Keratinocyte (primary cell): ENCODE data around the gene SLC1A5. TPM values are rescaled to one million over a fixed set of nuclear protein-coding genes. Genes with fewer than 3 reads are reported as not detected.

Experiments used
- DNase-seq: peaks from one replicate; pipeline ENCODE4 v3.0.0-alpha.2; 2011; ENCODE audit warnings: low read depth, missing footprints, low spot score
- FAIRE-seq: peaks from 2 replicates; lab custom pipeline; 2011; peaks lifted over from hg19 to GRCh38; lab: Jason Lieb, UNC
- H2AFZ ChIP-seq: 2 replicates; pipeline ENCODE4 v1.6.0; 2012; ENCODE audit warnings: low read length, control low read depth, inconsistent platforms; ENCODE audit not compliant: control insufficient read depth
- H3K27ac ChIP-seq: 2 replicates; pipeline ENCODE4 v1.5.1; 2011; ENCODE audit warnings: low read length; ENCODE audit not compliant: control insufficient read depth, insufficient read depth
- H3K27me3 ChIP-seq: 3 replicates; pipeline ENCODE4 v1.6.0; 2011; ENCODE audit warnings: low read length; ENCODE audit not compliant: control insufficient read depth, insufficient read depth; ENCODE audit errors: extremely low read depth
- H3K36me3 ChIP-seq, 2 experiments: 2 replicates in 1 of 2; 3 replicates in 1 of 2; pipeline ENCODE4 v1.5.1; 2011; ENCODE audit warnings: low read length in 2 of 2, mild to moderate bottlenecking in 1 of 2; ENCODE audit not compliant: control insufficient read depth in 2 of 2, insufficient read depth in 2 of 2; ENCODE audit errors: extremely low read depth in 1 of 2
- H3K4me1 ChIP-seq: 3 replicates; pipeline ENCODE4 v1.5.1; 2011; ENCODE audit warnings: low read length; ENCODE audit not compliant: control insufficient read depth, insufficient read depth; ENCODE audit errors: extremely low read depth
- H3K4me2 ChIP-seq: 3 replicates; pipeline ENCODE4 v1.6.0; 2011; ENCODE audit warnings: low read depth, low read length; ENCODE audit not compliant: control insufficient read depth, insufficient read depth; ENCODE audit errors: extremely low read depth
- H3K4me3 ChIP-seq, 3 experiments: fragments of 200-600 bp in 1 of 3; sonication (generic) in 1 of 3; 2 replicates in 2 of 3; 3 replicates in 1 of 3; pipeline ENCODE4 v1.5.1; 2011 to 2016; ENCODE audit warnings: low read length in 3 of 3, mild to moderate bottlenecking in 3 of 3, control low read depth in 2 of 3, inconsistent platforms in 1 of 3, low read depth in 1 of 3, mixed read lengths in 1 of 3, mixed run types in 1 of 3, moderate library complexity in 1 of 3; ENCODE audit not compliant: control insufficient read depth in 2 of 3, insufficient read depth in 2 of 3; ENCODE audit errors: extremely low read depth in 1 of 3
- H3K79me2 ChIP-seq: 2 replicates; pipeline ENCODE4 v1.6.0; 2012; ENCODE audit warnings: low read length; ENCODE audit not compliant: control insufficient read depth, insufficient read depth
- H3K9ac ChIP-seq: 3 replicates; pipeline ENCODE4 v1.6.0; 2011; ENCODE audit warnings: low read length; ENCODE audit not compliant: control insufficient read depth, insufficient read depth; ENCODE audit errors: extremely low read depth
- H3K9me1 ChIP-seq: 3 replicates; pipeline ENCODE4 v1.6.0; 2011; ENCODE audit warnings: low read length; ENCODE audit not compliant: control insufficient read depth, insufficient read depth; ENCODE audit errors: extremely low read depth
- H3K9me3 ChIP-seq: 2 replicates; pipeline ENCODE4 v1.5.1; 2012; ENCODE audit warnings: low read depth, low read length; ENCODE audit not compliant: control insufficient read depth
- H4K20me1 ChIP-seq: 3 replicates; pipeline ENCODE4 v1.6.0; 2011; ENCODE audit warnings: low read length; ENCODE audit not compliant: control insufficient read depth, insufficient read depth; ENCODE audit errors: extremely low read depth
- EZH2 ChIP-seq: IDR thresholded peaks from one replicate; pipeline ENCODE4 v1.6.1; 2012; ENCODE audit warnings: inconsistent platforms, mild to moderate bottlenecking, low read length, moderate library complexity
- dilution Hi-C: fragments of 300-500 bp; cut with MboI; formaldehyde crosslinking; loops from one replicate; pipeline ENCODE4 v1.7.0; 2020; ENCODE audit warnings: low sequenced_read_pairs; ENCODE audit not compliant: extremely low pct_ligation_motif_present
- polyA plus RNA-seq, 5 experiments: library from polyadenylated mRNA; depleted of rRNA in 3 of 5; stranded (reverse) in 3 of 5; stranded (forward) in 1 of 5; unstranded in 1 of 5; fragments of >200 nt; gene quantifications; 1 replicate in 1 of 5; 2 replicates in 3 of 5; 3 replicates in 1 of 5; pipeline versions ENCODE4 v1.2.1 to v1.2.3, GENCODE V29; 2011 to 2012; ENCODE audit warnings: missing spikeins in 2 of 5, low read depth in 1 of 5, low replicate concordance in 1 of 5
- TF ChIP-seq, protein P1 (sequence below), 3 experiments: IDR thresholded peaks in 1 of 3; conservative IDR thresholded peaks in 1 of 3; optimal IDR thresholded peaks in 1 of 3; 2 replicates in 2 of 3; 3 replicates in 1 of 3; pipeline versions ENCODE3 to v1.5.1; 2011; ENCODE audit warnings: low read length in 3 of 3, mild to moderate bottlenecking in 3 of 3, moderate library complexity in 2 of 3, control low read depth in 1 of 3, inconsistent platforms in 1 of 3; ENCODE audit not compliant: insufficient read depth in 2 of 3; ENCODE audit errors: extremely low read depth in 1 of 3

Gene SLC1A5
- polyA plus RNA-seq, 1 donor (not counting 4 experiments of a cell fraction or from before 2014, with no cell fraction given) = 90.4 TPM

DNA sequence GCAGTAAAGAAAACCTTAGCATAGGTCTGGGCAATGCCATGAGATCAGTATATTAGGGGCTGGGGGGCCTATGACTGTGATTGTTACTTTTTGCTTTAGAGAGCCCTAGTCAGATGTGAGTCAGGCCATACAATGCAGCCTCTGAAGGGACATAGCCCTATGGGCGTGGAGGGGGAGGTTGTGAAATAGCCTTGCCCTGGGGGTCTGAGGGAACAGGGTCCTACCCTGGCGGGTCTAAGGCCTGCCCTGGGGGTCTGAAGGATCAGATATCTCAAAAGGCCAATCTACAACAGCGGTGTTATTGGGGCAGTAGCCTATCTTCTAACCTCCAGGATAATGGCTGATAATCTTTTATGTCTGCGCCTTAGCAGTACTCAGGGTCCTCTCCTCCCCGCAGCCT, 13.8 kb upstream of the SLC1A5 start:
- H3K79me2 ChIP-seq = no peaks in the 10 kb centered on the region
- H3K9ac ChIP-seq = no peak overlapping the region
- no peaks in the 10 kb centered on the region for H3K27me3 ChIP-seq
- dilution Hi-C loops = no loop called here
- no peaks in the 10 kb centered on the region for H3K36me3 ChIP-seq
- H3K9me1 ChIP-seq = no peaks in the 10 kb centered on the region
- FAIRE-seq (no peak), DNase-seq (no peak)
- no peaks in the 10 kb centered on the region for H3K4me1 ChIP-seq
- H3K4me2 ChIP-seq = no peak overlapping the region
- TF ChIP-seq, protein P1, sequence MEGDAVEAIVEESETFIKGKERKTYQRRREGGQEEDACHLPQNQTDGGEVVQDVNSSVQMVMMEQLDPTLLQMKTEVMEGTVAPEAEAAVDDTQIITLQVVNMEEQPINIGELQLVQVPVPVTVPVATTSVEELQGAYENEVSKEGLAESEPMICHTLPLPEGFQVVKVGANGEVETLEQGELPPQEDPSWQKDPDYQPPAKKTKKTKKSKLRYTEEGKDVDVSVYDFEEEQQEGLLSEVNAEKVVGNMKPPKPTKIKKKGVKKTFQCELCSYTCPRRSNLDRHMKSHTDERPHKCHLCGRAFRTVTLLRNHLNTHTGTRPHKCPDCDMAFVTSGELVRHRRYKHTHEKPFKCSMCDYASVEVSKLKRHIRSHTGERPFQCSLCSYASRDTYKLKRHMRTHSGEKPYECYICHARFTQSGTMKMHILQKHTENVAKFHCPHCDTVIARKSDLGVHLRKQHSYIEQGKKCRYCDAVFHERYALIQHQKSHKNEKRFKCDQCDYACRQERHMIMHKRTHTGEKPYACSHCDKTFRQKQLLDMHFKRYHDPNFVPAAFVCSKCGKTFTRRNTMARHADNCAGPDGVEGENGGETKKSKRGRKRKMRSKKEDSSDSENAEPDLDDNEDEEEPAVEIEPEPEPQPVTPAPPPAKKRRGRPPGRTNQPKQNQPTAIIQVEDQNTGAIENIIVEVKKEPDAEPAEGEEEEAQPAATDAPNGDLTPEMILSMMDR (optimal IDR thresholded peaks at IDR 0.05 in 1 of 3, IDR thresholded peaks at IDR 0.05 in 1 of 3, conservative IDR thresholded peaks at IDR 0.05 in 1 of 3; ENCODE audit: extremely low read depth in 1 of 3, insufficient read depth in 2 of 3, low read length in 3 of 3) = no peak
- no peak for TF ChIP-seq EZH2
- H4K20me1 ChIP-seq = no peaks in the 10 kb centered on the region
- H3K9me3 ChIP-seq = no peaks in the 10 kb centered on the region
- H2AFZ ChIP-seq = no peak overlapping the region
- H3K4me3 ChIP-seq = no peak overlapping the region
- H3K27ac ChIP-seq = no peak overlapping the region

DNA sequence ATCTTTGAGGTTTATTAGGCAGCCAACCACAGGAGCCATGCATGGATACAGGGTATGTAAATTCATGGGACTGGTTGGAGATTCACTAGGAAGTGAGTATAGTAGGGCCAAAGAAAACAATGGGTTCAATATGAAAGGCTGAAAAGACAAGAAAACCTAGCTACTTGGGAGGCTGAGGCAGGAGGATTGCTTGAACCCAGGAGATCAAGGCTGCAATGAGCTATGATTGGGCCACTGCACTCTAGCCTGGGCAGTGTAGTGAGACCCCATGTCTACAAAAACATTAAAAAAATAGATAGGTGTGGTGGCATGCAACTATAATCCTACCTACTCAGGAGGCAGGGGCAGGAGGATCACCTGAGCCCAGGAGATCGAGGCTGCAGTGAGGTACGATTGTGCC, 10.3 kb upstream of the SLC1A5 start:
- no peak for TF ChIP-seq EZH2
- TF ChIP-seq, protein P1 (optimal IDR thresholded peaks at IDR 0.05 in 1 of 3, IDR thresholded peaks at IDR 0.05 in 1 of 3, conservative IDR thresholded peaks at IDR 0.05 in 1 of 3; ENCODE audit: extremely low read depth in 1 of 3, insufficient read depth in 2 of 3, low read length in 3 of 3) = no peak
- Histone ChIP-seq H3K4me2 (no peak overlapping the region), H3K4me3 (no peak overlapping the region), H3K27me3 (no peaks in the 10 kb centered on the region), H3K79me2 (no peaks in the 10 kb centered on the region), H3K9ac (no peak overlapping the region), H3K27ac (no peak overlapping the region), H3K9me1 (no peaks in the 10 kb centered on the region), H3K36me3 (no peaks in the 10 kb centered on the region), H3K4me1 (peaks cover 4% of the 10 kb centered on the region), H4K20me1 (no peaks in the 10 kb centered on the region), H3K9me3 (no peaks in the 10 kb centered on the region), H2AFZ (no peak overlapping the region)
- FAIRE-seq (no peak), DNase-seq (no peak)
- dilution Hi-C loops = no loop called here
